MCF 10A (cell line): ENCODE results near the gene KCTD12. TPM values are rescaled to one million over a fixed set of nuclear protein-coding genes. Genes with fewer than 3 reads are reported as not detected.

Experiments used
- BruUV-seq: library from RNA; stranded (reverse); fragments of 400-500 nt; replicated peaks from 2 replicates; lab custom pipeline; 2021; lab: Mats Ljungman, UMichigan
- CTCF ChIA-PET: fragments of 300-600 bp; sonication (Branson Sonifier 250); formaldehyde crosslinking; extraction: SDS; loops from one replicate; lab custom pipeline; 2021; ENCODE audit warnings: antibody characterized with exemption, inconsistent platforms; lab: Yijun Ruan, JAX
- POLR2A ChIA-PET: fragments of 300-600, 350-650 bp; sonication (Branson Sonifier 250); formaldehyde crosslinking; extraction: SDS; loops from one replicate; lab custom pipeline; 2020; ENCODE audit warnings: antibody characterized with exemption, inconsistent platforms; lab: Yijun Ruan, JAX
- DNase-seq: peaks from one replicate; pipeline ENCODE4 v3.0.0-alpha.2; 2018; ENCODE audit not compliant: unreplicated experiment
- H3K27ac Mint-ChIP-seq: one replicate; pipeline ENCODE4 v1.8.0; 2022; ENCODE audit warnings: mild to moderate bottlenecking, low read depth, mixed read lengths; ENCODE audit not compliant: unreplicated experiment
- H3K27me3 Mint-ChIP-seq: one replicate; pipeline ENCODE4 v1.8.0; 2022; ENCODE audit warnings: mixed read lengths; ENCODE audit not compliant: insufficient read depth, unreplicated experiment
- H3K36me3 Mint-ChIP-seq: one replicate; pipeline ENCODE4 v1.8.0; 2022; ENCODE audit warnings: mild to moderate bottlenecking, moderate library complexity, mixed read lengths; ENCODE audit not compliant: insufficient read depth, unreplicated experiment
- H3K4me1 Mint-ChIP-seq: one replicate; pipeline ENCODE4 v1.8.0; 2022; ENCODE audit warnings: mixed read lengths; ENCODE audit not compliant: insufficient read depth, unreplicated experiment
- H3K4me3 Mint-ChIP-seq: one replicate; pipeline ENCODE4 v1.8.0; 2022; ENCODE audit warnings: mild to moderate bottlenecking, moderate library complexity, mixed read lengths; ENCODE audit not compliant: unreplicated experiment
- H3K9me3 Mint-ChIP-seq: one replicate; pipeline ENCODE4 v1.8.0; 2022; ENCODE audit warnings: mixed read lengths; ENCODE audit not compliant: unreplicated experiment
- intact Hi-C: fragments of 100-400 bp; cut with micrococcal nuclease; formaldehyde crosslinking; loops from 2 replicates; pipeline ENCODE4 v1.14.1; 2022
- total RNA-seq: library from RNA; stranded (reverse); gene quantifications from 2 replicates; pipeline ENCODE4 v1.2.3, GENCODE V29; 2022
- TF ChIP-seq, protein P1 (sequence below): fragments of 200-600 bp; IDR thresholded peaks from one replicate; pipeline ENCODE4 v1.8.0; 2022; ENCODE audit warnings: antibody characterized with exemption, mild to moderate bottlenecking; ENCODE audit not compliant: unreplicated experiment

KCTD12 gene
- total RNA-seq, 1 experiment from 2014 or later, result 15.8 TPM

DNA sequence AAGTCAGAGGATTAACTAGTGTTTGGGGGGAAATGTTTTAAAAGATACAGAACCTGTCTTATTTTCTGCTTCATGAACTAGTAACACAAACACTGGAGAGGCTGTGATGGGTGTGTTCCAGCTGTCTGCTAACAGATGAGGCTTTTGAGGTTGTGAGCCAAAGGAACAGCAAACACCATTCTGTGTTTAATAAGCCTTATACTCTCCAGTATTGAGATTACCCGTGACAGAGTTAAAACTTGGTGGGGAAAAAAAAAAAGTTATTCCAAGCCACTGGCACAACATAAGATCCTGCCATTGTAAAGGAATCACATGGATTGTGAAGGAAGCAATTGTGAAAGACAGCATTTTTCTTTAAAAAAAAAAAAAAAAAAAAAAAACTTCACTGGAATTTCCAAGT lies 48.4 kb downstream of the KCTD12 start:
- BruUV-seq, result no TSS peak
- no peak overlapping the region for H3K4me3 Mint-ChIP-seq
- peaks cover 8% of the 10 kb centered on the region for H3K9me3 Mint-ChIP-seq
- ChIA-PET CTCF (no interaction called here), POLR2A (interaction anchor here (1.1 to 1.8 kb wide), 2 partner anchors 10 to 17 kb away, joined by 3 read pairs; no protein-coding TSS in a partner anchor)
- peaks cover 15% of the 10 kb centered on the region for H3K4me1 Mint-ChIP-seq
- no peak for DNase-seq
- H3K27ac Mint-ChIP-seq, result no peak overlapping the region
- H3K36me3 Mint-ChIP-seq, result no peaks in the 10 kb centered on the region
- intact Hi-C loops, result no loop called here
- TF ChIP-seq, protein P1, sequence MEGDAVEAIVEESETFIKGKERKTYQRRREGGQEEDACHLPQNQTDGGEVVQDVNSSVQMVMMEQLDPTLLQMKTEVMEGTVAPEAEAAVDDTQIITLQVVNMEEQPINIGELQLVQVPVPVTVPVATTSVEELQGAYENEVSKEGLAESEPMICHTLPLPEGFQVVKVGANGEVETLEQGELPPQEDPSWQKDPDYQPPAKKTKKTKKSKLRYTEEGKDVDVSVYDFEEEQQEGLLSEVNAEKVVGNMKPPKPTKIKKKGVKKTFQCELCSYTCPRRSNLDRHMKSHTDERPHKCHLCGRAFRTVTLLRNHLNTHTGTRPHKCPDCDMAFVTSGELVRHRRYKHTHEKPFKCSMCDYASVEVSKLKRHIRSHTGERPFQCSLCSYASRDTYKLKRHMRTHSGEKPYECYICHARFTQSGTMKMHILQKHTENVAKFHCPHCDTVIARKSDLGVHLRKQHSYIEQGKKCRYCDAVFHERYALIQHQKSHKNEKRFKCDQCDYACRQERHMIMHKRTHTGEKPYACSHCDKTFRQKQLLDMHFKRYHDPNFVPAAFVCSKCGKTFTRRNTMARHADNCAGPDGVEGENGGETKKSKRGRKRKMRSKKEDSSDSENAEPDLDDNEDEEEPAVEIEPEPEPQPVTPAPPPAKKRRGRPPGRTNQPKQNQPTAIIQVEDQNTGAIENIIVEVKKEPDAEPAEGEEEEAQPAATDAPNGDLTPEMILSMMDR, result no peak
- H3K27me3 Mint-ChIP-seq, result no peaks in the 10 kb centered on the region

DNA sequence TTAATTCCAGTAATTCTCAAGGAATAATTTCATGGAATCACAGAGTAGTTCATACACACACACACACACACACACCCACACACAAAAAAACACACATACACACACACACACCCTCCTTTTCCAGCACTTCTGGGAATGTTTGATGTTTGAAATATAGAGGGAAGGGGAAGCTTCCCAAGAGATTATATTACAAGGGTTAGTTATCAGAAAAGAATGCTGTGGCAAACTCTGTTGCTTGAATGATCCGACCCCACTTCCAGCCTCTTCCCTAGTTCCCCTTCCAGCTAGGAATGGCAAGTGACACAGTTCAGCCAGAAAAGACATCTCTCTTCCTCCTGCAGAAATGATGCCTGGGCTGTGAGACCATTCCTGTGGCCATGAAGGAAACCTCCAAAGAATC lies 49.9 kb downstream of the KCTD12 start:
- Mint-ChIP-seq H3K27ac (no peak overlapping the region), H3K4me1 (peaks cover 15% of the 10 kb centered on the region), H3K9me3 (no peaks in the 10 kb centered on the region), H3K4me3 (no peak overlapping the region), H3K27me3 (no peaks in the 10 kb centered on the region), H3K36me3 (no peaks in the 10 kb centered on the region)
- BruUV-seq, result no TSS peak
- POLR2A ChIA-PET, result interaction anchor here (1.0 kb wide), 1 partner anchor 17 kb away, joined by 3 read pairs; no protein-coding TSS in a partner anchor
- TF ChIP-seq, protein P1, result no peak
- CTCF ChIA-PET, result interaction anchor here (0.6 kb wide), 1 partner anchor 346 kb away, joined by 3 read pairs; no protein-coding TSS in a partner anchor
- intact Hi-C loops, result no loop called here
- no peak for DNase-seq

DNA sequence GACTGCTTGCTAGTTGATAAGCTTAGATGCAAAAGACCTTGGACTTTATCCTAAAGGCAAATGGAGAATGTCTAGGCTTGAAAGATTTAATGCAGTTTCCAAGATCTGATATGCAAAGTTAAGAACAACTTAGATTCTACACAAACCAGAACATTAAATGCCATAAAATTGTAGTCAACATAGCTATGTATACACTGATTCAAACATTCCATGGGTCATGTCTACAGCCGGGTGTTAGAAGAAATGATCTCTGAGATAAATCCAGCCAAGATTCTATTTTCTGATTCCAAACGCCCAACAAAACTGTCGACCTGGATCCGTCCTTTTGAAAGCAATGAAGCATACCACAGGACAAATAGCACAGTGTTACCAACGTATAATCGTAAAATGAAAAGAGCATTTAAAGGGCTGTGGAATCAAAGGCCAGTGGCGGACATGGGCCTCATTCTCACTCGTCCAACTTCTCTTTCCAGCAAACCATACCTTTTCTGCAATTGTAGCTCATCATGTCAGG lies 52.7 kb downstream of the KCTD12 start:
- no TSS peak for BruUV-seq
- CTCF ChIA-PET, result interaction anchor here (0.6 to 2.6 kb wide), 4 partner anchors 9 to 83 kb away, joined by 3 to 9 read pairs (median 5); no protein-coding TSS in a partner anchor
- Mint-ChIP-seq H3K9me3 (no peaks in the 10 kb centered on the region), H3K36me3 (no peaks in the 10 kb centered on the region), H3K4me3 (no peak overlapping the region), H3K27me3 (no peaks in the 10 kb centered on the region), H3K4me1 (peaks cover 21% of the 10 kb centered on the region), H3K27ac (no peak overlapping the region)
- intact Hi-C loops, result no loop called here
- POLR2A ChIA-PET, result no interaction called here
- DNase-seq, result no peak
- TF ChIP-seq, protein P1, result no peak

DNA sequence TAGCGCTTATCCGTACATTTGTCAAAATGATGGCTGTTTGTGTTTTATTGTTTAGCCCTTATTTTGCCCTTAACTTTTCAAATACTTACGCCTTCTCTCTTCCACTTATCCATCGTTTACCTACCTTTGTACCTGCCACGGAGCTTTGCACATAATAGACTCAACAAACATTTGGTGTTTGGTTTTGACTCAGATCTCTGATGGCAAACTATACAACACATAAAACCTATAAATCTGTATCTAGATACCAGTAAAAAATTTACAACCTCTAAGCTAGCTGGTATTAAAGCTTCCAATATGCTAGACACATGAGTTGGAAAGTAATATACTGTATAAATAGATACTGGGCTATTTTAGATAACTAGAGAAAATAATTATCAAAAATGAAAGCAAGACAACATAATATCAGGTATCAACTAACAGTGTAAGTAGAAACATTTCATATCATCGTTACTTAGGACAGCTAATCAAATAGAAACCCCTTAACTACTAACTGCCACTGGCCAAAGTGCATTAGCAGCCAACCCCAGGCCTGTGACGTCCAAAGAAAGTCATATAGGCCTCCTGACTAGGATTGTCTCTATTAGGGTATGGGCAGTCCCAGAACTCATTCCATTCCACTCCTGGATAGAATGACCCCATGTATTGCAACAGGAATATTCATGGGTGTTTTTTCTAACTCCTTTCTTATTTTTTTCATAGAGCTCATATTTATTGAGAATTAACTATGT lies 53.8 kb downstream of the KCTD12 start:
- H3K27me3 Mint-ChIP-seq, result no peaks in the 10 kb centered on the region
- H3K9me3 Mint-ChIP-seq, result no peaks in the 10 kb centered on the region
- ChIA-PET CTCF (interaction anchor here (0.6 to 2.6 kb wide), 5 partner anchors 8 to 129 kb away, joined by 3 to 9 read pairs (median 4); no protein-coding TSS in a partner anchor), POLR2A (no interaction called here)
- no TSS peak for BruUV-seq
- DNase-seq, result no peak
- H3K27ac Mint-ChIP-seq, result no peak overlapping the region
- H3K4me3 Mint-ChIP-seq, result no peak overlapping the region
- intact Hi-C loops, result no loop called here
- TF ChIP-seq, protein P1, result no peak
- peaks cover 21% of the 10 kb centered on the region for H3K4me1 Mint-ChIP-seq
- H3K36me3 Mint-ChIP-seq, result no peaks in the 10 kb centered on the region
